IPS DF 19.7 (cell line): ENCODE results near the gene FTO.

Source experiments
- DNase-seq: peaks from one replicate; pipeline ENCODE4 v3.0.0-alpha.2; 2013; ENCODE audit warnings: low read depth, low spot score

Gene FTO

GRCh38 chr16:54118846-54119245 is 414.9 kb downstream of the FTO start:
- DNase-seq: no peak

- DNase-seq: no peak
These were observed 417.0 kb downstream of the FTO start for GRCh38 chr16:54120846-54121480.

DNA sequence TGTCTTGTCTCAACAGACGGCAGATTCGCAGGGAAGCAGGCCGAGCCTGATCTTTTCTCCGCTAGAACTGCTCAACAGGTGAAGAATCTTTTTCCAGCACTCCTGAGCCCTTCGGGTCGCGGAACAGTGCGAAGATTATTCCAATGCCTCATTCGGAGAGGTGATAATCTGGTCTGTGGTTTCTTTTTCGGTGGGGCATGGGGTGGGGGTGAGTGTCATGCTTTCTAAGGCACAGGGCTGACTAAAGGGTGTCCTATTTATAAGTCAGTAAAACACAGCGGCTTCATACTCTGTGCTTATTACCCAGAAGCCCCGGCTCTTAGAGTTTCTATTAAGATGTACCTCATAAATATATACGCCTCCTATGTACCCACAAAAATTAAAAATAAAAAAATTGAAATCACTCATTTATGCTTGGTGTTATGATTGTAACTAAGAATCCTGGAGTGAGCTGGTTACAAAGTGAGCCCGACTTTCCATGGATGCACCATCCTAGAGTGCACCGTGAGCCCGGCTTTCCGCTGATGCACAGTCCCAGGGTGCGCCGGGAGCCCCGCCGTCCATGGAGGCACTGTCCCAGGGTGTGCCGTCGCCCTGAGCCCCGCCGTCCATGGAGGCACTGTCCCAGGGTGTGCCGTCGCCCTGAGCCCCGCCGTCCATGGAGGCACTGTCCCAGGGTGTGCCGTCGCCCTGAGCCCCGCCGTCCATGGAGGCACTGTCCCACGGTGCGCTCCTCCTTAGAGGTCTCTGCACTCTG is 417.8 kb downstream of the FTO start:
- no peak for DNase-seq

GRCh38 chr16:54123766-54124165 is 419.8 kb downstream of the FTO start:
- no peak for DNase-seq

DNA sequence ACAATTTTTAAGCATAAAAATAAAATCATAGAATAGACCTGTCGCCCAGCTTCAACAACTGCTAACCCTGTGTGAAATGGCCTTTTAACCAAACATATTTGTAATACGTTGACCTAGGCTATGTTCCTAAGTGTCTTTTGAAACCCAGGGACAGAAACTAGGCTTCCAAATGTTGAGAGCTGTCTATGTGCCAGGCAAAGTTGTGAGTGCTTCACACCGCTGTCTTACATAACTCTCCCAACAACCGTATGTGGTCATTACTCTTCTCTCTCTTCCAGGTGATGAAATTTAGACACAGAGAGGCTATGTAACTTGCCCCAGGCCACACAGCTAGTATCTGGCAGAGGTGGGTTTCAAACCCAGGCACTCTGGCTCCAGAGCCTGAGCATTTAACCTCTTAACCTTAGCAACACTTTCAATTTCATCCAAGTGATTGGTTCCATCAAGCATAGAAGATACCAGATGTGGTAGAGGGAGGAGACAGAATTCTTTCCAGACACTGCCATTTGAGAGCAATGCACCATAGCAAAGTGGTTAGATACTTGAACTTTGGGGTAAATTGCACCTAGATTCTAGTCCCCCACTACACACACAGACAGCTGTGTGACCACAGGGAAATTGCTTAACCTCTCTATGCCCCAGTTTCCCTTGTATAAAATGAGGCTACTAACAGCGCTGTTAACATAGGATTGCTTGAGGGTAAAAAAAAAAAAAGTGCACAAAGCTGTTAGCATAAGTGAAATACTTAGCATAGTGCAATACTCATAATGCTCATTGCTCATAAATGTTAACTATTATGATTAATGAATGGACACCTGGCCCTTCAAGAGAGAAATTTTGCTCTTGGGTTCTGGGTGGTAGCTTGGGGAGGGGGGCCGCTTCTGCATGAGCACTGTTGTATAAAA is 422.0 kb downstream of the FTO start:
- no peak for DNase-seq

DNA sequence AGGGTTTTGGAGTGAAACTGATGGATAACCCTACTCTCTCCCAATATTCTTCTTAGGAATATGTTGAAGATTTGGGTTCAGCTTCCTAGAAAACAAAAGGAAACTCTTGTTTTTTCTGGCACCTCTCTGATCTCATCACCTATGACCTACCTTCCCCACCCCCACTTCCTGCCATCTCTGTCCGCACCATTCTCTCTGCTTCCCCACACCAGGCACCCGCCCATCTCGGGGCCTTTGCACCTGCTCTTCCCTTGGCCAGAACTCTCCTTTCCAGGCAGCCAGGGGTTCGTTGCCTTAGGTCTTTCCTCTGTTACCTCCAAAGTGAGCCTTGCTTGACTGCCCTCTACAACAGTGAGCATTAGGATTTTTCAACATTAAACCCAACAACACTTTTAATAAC is 423.0 kb downstream of the FTO start:
- DNase-seq: no peak

GRCh38 chr16:54128629-54129234 is 424.8 kb downstream of the FTO start:
- no peak for DNase-seq

DNA sequence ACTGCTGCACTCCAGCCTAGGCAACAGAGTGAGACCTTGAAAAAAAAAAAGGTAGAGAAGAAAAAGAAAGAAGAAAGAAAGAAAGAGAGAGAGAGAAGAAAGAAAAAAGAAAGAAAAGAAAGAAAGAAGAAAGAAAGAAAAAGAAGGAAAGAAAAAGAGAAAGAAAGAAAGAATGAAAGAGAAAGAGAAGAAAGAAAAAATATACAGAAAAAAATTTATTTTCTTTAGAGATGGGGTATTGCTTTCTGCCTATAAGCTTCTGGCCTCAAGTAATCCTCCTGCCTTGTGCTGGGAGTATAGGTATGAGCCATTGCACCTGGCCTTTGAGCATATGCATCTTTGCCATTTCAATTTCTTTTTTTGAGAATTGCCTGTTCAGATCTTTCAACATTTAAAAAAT is 425.9 kb downstream of the FTO start:
- no peak for DNase-seq

DNA sequence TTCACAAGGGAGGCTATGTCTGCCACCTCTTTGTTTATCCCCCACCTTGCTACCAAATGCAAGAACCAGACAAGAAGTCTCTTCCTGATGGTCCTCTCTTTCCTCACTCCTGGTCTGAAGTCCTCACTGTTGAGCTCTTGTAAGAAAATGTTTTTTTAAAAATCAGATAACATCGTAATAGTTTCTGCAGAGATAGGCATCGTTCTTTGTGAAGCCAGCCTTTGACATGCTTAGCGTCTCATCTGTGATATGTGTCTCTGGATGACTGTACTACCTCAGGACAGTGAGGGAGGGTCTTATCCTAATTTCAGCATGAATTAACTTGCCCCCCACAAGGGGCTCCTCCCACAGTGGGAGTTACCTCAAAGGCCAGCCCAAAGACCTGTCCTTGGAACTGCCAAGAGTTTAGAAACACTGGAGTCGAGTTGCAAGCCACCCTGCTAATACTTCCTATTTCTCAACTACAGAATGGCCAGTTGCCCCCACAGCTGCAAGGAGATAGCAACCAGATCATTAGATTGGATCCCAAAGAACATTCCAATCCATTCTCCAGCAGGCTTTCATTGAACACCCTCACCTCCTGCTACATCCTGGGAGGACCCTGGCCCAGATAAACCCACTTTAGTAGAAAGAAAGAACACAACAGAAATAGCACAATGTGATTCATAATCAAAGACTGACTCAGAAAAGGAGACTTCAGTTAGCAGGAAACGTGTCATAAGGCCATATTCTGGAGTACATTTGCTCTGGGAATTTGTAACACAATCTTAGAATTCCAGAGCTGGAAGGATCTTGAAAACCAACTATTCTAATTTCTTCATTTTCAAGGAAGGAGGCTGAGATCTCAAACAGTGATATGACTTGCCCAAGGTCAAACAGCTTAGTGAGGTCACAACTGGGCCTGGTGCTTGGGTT is 431.7 kb downstream of the FTO start:
- DNase-seq: no peak

DNA sequence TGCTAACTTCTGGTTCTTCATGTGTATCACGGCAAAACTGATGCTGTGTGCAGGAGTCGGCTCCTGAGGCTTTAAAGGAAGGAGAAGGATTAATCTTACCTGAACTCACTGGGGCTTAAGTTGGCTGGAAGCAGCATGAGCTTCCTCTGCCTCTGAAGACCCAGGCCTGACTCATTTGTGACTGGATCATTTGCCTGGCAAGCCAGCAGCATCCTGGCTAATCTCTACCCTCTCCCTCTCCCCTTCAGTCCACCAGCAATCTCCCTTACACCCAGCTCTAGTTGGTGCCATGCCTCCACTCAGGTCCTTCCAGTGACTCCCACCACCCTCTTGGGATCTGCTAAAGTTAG is 432.3 kb downstream of the FTO start:
- no peak for DNase-seq

GRCh38 chr16:54140057-54140787 is 436.3 kb downstream of the FTO start:
- DNase-seq: no peak

GRCh38 chr16:54140788-54141136 is 436.8 kb downstream of the FTO start:
- DNase-seq: no peak

- no peak for DNase-seq
These were observed 438.8 kb downstream of the FTO start for GRCh38 chr16:54142787-54143186.

- DNase-seq: no peak
These were observed 439.5 kb downstream of the FTO start for GRCh38 chr16:54143410-54143809.

DNA sequence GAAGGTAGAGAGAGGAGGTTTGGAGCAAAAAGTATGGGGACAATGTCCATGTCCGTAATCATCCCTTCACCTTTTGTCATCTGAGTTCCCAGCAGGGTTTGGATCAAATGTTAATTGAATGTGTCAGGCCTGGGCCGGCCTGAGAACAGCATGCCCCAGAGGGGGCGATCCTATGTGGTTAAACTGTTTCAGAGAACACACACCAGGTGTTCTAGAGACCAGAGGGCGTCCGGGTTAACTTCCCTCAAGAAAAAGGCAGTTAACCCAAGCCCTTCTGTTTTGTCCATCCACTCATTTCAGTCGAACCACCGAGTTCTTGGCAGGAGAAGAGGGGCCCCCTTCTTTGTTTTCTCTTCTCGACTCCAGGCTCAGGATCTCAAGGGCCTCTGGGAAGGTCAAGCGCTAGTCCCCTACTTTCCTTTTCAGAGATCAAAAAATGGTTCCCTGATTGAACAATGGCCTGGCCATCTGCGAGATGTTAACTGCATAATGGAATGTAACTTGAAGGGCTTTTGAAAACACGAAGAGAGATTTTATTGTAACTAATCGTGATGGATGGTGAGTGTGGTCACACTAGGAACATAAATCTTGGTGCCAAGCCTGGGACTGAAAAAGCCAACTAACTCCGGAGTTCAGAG is 440.1 kb downstream of the FTO start:
- no peak for DNase-seq

DNA sequence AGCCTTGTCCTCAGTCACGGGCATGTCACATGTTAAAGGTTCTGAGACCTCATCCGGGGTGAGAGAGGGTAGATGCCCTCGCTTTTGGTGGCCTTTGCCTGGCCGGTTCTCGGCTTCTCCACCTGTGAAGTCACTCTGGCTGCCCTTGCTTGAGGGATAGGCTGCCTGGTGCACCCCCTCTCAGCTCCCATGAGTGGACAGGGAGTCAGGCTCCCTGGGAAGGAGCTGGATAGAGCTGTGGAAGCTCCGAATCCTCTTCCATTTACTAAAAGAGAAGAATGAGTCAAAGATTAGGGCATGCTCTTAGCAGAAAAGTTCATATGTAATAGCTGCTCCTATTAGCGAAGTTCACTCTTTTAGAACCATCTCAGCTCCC is 440.6 kb downstream of the FTO start:
- no peak for DNase-seq

- no peak for DNase-seq
These were observed 441.9 kb downstream of the FTO start for GRCh38 chr16:54145881-54146280.

DNA sequence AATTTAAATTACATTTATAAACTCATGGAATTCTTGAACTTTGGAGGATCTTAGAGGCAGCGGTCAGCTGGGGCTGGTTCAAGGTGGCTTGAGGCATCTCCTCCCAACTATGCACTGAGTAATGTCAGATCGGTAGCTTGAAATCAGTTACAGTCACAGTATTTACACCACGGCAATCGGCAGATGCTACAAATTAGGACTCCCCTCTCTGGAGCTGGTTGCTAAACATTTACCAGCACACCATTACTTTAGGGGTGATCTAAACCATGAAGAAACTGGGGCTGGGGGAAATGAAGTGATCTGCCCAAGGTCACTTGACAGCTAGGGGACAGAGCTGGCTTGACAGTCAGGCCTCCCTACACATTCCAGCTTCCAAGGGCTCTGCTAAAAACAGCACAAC is 445.0 kb downstream of the FTO start:
- DNase-seq: no peak

GRCh38 chr16:54150861-54151260 is 446.9 kb downstream of the FTO start:
- no peak for DNase-seq
